Osteocyte (in vitro differentiated cells): Measurements from ENCODE around the gene XXYLT1. TPM values are rescaled to one million over a fixed set of nuclear protein-coding genes. Genes with fewer than 3 reads are reported as not detected.
A peak's percentile ranks its signal among the peaks of the same experiment; 100 is the strongest.
"Not testable (repeated sequence)": the region's sequence is repeated elsewhere in the genome, so short reads cannot be mapped to it uniquely, and the experiment has no call there.

ENCODE experiments used
- DNase-seq: peaks from one replicate; pipeline ENCODE4 v3.0.0; 2021; ENCODE audit warnings: mixed read lengths; ENCODE audit not compliant: unreplicated experiment; ENCODE audit errors: extremely low spot score
- H3K27ac Mint-ChIP-seq: one replicate; pipeline ENCODE4 v1.8.0; 2021; ENCODE audit warnings: mild to moderate bottlenecking, mixed read lengths; ENCODE audit not compliant: unreplicated experiment
- H3K27me3 Mint-ChIP-seq: one replicate; pipeline ENCODE4 v1.8.0; 2021; ENCODE audit warnings: mixed read lengths; ENCODE audit not compliant: unreplicated experiment
- H3K36me3 Mint-ChIP-seq: one replicate; pipeline ENCODE4 v1.8.0; 2021; ENCODE audit warnings: mixed read lengths; ENCODE audit not compliant: unreplicated experiment
- H3K4me1 Mint-ChIP-seq: one replicate; pipeline ENCODE4 v1.8.0; 2021; ENCODE audit warnings: mixed read lengths; ENCODE audit not compliant: unreplicated experiment
- H3K4me3 Mint-ChIP-seq: one replicate; pipeline ENCODE4 v1.8.0; 2021; ENCODE audit warnings: mild to moderate bottlenecking, moderate library complexity, mixed read lengths; ENCODE audit not compliant: unreplicated experiment
- H3K9me3 Mint-ChIP-seq: one replicate; pipeline ENCODE4 v1.8.0; 2021; ENCODE audit warnings: mixed read lengths; ENCODE audit not compliant: unreplicated experiment
- CTCF ChIP-seq: fragments of 200-600 bp; sonication (generic); IDR thresholded peaks from 2 replicates; pipeline ENCODE4 v1.5.0; 2021; ENCODE audit warnings: antibody characterized with exemption, mild to moderate bottlenecking, moderate library complexity
- total RNA-seq: library from RNA; stranded (reverse); gene quantifications from 2 replicates; pipeline ENCODE4 v1.2.1, GENCODE V29; 2021

The XXYLT1 gene
- total RNA-seq, 1 donor from 2014 or later, result 35.8 TPM

GRCh38 chr3:195219351-195220230 is 51.4 kb downstream of the XXYLT1 start:
- Mint-ChIP-seq H3K36me3 (peaks cover 5% of the 10 kb centered on the region), H3K4me3 (no peak overlapping the region), H3K27me3 (no peaks in the 10 kb centered on the region), H3K9me3 (no peaks in the 10 kb centered on the region), H3K4me1 (peaks cover 56% of the 10 kb centered on the region), H3K27ac (no peak overlapping the region)
- DNase-seq, result peak; percentile 46
- TF ChIP-seq CTCF, result no peak

- H3K27ac Mint-ChIP-seq, H3K4me3 Mint-ChIP-seq, H3K36me3 Mint-ChIP-seq, H3K27me3 Mint-ChIP-seq, DNase-seq, H3K9me3 Mint-ChIP-seq: not testable (repeated sequence)
- peaks cover 48% of the 10 kb centered on the region for H3K4me1 Mint-ChIP-seq
Measured at GRCh38 chr3:195218331-195218730, 52.6 kb downstream of the XXYLT1 start.

- not testable (repeated sequence) for H3K27me3 Mint-ChIP-seq, H3K27ac Mint-ChIP-seq, DNase-seq, H3K9me3 Mint-ChIP-seq, H3K4me3 Mint-ChIP-seq, H3K36me3 Mint-ChIP-seq
- H3K4me1 Mint-ChIP-seq, result peaks cover 31% of the 10 kb centered on the region
Measured at GRCh38 chr3:195215576-195215975, 55.4 kb downstream of the XXYLT1 start.

GRCh38 chr3:195214381-195214780 is 56.6 kb downstream of the XXYLT1 start:
- no peak for DNase-seq
- H3K4me1 Mint-ChIP-seq, result peaks cover 33% of the 10 kb centered on the region
- H3K9me3 Mint-ChIP-seq, result no peaks in the 10 kb centered on the region
- TF ChIP-seq CTCF, result no peak
- H3K4me3 Mint-ChIP-seq, result no peak overlapping the region
- H3K27ac Mint-ChIP-seq, result no peak overlapping the region
- peaks cover 3% of the 10 kb centered on the region for H3K36me3 Mint-ChIP-seq
- H3K27me3 Mint-ChIP-seq, result no peaks in the 10 kb centered on the region

GRCh38 chr3:195213639-195214315 is 57.2 kb downstream of the XXYLT1 start:
- H3K4me3 Mint-ChIP-seq, result no peak overlapping the region
- no peaks in the 10 kb centered on the region for H3K9me3 Mint-ChIP-seq
- H3K27ac Mint-ChIP-seq, result no peak overlapping the region
- no peaks in the 10 kb centered on the region for H3K27me3 Mint-ChIP-seq
- H3K4me1 Mint-ChIP-seq, result peaks cover 33% of the 10 kb centered on the region
- DNase-seq, result peak; percentile 53
- no peaks in the 10 kb centered on the region for H3K36me3 Mint-ChIP-seq
- no peak for TF ChIP-seq CTCF
